HepG2 (cell line): Measurements from ENCODE around the gene P2RY11. TPM values are rescaled to one million over a fixed set of nuclear protein-coding genes. Genes with fewer than 3 reads are reported as not detected.

Experiments
- AGO1 ChIP-seq: fragments of 200-400 bp; formaldehyde crosslinking; IDR thresholded peaks from 2 replicates; pipeline ENCODE4 v1.6.1; 2017; ENCODE audit warnings: mild to moderate bottlenecking, low read depth, low read length, moderate library complexity; ENCODE audit not compliant: poor library complexity, severe bottlenecking
- ATF3 ChIP-seq: sonication (generic); formaldehyde crosslinking; IDR thresholded peaks from 2 replicates; pipeline ENCODE4 v1.4.0; 2020; ENCODE audit warnings: missing genetic modification reagents
- CREBL2 ChIP-seq: sonication (generic); formaldehyde crosslinking; IDR thresholded peaks from 2 replicates; pipeline ENCODE4 v1.8.1; 2023; ENCODE audit warnings: missing genetic modification reagents, mild to moderate bottlenecking, borderline replicate concordance
- ETV6 ChIP-seq: sonication (generic); formaldehyde crosslinking; conservative IDR thresholded peaks from 2 replicates; pipeline ENCODE4 v1.4.0; 2020; ENCODE audit warnings: missing genetic modification reagents
- HMG20A ChIP-seq: IDR thresholded peaks from 2 replicates; pipeline ENCODE4 v1.6.1; 2016; ENCODE audit warnings: borderline replicate concordance
- IRF1 ChIP-seq: sonication (generic); formaldehyde crosslinking; IDR thresholded peaks from 2 replicates; pipeline ENCODE4 v1.4.0; 2020; ENCODE audit warnings: low read depth, mild to moderate bottlenecking, missing genetic modification reagents
- IRF2 ChIP-seq: IDR thresholded peaks from 2 replicates; pipeline ENCODE4 v1.6.1; 2018; ENCODE audit warnings: missing genetic modification reagents, missing compliant biosample characterization
- KLF13 ChIP-seq: sonication (generic); formaldehyde crosslinking; IDR thresholded peaks from 2 replicates; pipeline ENCODE4 v1.4.0; 2020; ENCODE audit warnings: mild to moderate bottlenecking, missing genetic modification reagents
- KLF6 ChIP-seq: IDR thresholded peaks from 2 replicates; pipeline ENCODE4 v1.8.0; 2016; ENCODE audit warnings: missing biosample characterization, missing genetic modification reagents
- MTA1 ChIP-seq: sonication (generic); formaldehyde crosslinking; IDR thresholded peaks from 2 replicates; pipeline ENCODE4 v1.4.0; 2020; ENCODE audit warnings: missing genetic modification reagents, mild to moderate bottlenecking, borderline replicate concordance
- NFKB2 ChIP-seq: sonication (generic); formaldehyde crosslinking; IDR thresholded peaks from 2 replicates; pipeline ENCODE4 v1.4.0; 2020; ENCODE audit warnings: missing genetic modification reagents, borderline replicate concordance
- PHB2 ChIP-seq: fragments of 450-650 bp; IDR thresholded peaks from 2 replicates; pipeline ENCODE4 v1.6.1; 2018; ENCODE audit not compliant: partially characterized antibody
- POLR2G ChIP-seq: fragments of 200-400 bp; formaldehyde crosslinking; IDR thresholded peaks from 2 replicates; pipeline ENCODE4 v1.6.1; 2018; ENCODE audit warnings: mild to moderate bottlenecking, low read depth, low read length, moderate library complexity
- SNAPC4 ChIP-seq: sonication (generic); formaldehyde crosslinking; IDR thresholded peaks from 2 replicates; pipeline ENCODE4 v1.4.0; 2020; ENCODE audit warnings: mild to moderate bottlenecking, missing genetic modification reagents
- ZC3H4 ChIP-seq: sonication (generic); formaldehyde crosslinking; IDR thresholded peaks from 2 replicates; pipeline ENCODE4 v1.4.0; 2020; ENCODE audit warnings: missing genetic modification reagents, borderline replicate concordance
- ZFP82 ChIP-seq: sonication (generic); formaldehyde crosslinking; IDR thresholded peaks from 2 replicates; pipeline ENCODE4 v1.5.1; 2020; ENCODE audit warnings: mild to moderate bottlenecking, missing genetic modification reagents, borderline replicate concordance
- ZFP90 ChIP-seq: sonication (generic); formaldehyde crosslinking; IDR thresholded peaks from 2 replicates; pipeline ENCODE4 v1.8.0; 2022; ENCODE audit warnings: missing genetic modification reagents, mild to moderate bottlenecking, inconsistent platforms, borderline replicate concordance
- ZMAT3 ChIP-seq: sonication (generic); formaldehyde crosslinking; conservative IDR thresholded peaks from 2 replicates; pipeline ENCODE4 v1.7.0; 2021; ENCODE audit warnings: missing genetic modification reagents
- ZMYM2 ChIP-seq: sonication (generic); formaldehyde crosslinking; IDR thresholded peaks from 2 replicates; pipeline ENCODE4 v1.8.0; 2022; ENCODE audit warnings: mild to moderate bottlenecking, missing genetic modification reagents
- ZNF30 ChIP-seq: sonication (generic); formaldehyde crosslinking; IDR thresholded peaks from 2 replicates; pipeline ENCODE4 v1.5.0; 2020; ENCODE audit warnings: mild to moderate bottlenecking, missing genetic modification reagents
- ZNF510 ChIP-seq: sonication (generic); formaldehyde crosslinking; IDR thresholded peaks from 2 replicates; pipeline ENCODE4 v1.4.0; 2020; ENCODE audit warnings: low read depth, mild to moderate bottlenecking, missing genetic modification reagents
- ZNF670 ChIP-seq: sonication (generic); formaldehyde crosslinking; IDR thresholded peaks from 2 replicates; pipeline ENCODE4 v1.8.0; 2022; ENCODE audit warnings: mild to moderate bottlenecking, missing genetic modification reagents, borderline replicate concordance
- ZSCAN31 ChIP-seq: sonication (generic); formaldehyde crosslinking; IDR thresholded peaks from 2 replicates; pipeline ENCODE4 v1.5.0; 2020; ENCODE audit warnings: low read depth, mild to moderate bottlenecking, missing genetic modification reagents
- polyA plus RNA-seq, 8 experiments: library from polyadenylated mRNA; depleted of rRNA in 3 of 8; stranded (reverse) in 7 of 8; unstranded in 1 of 8; fragments of >200 nt; fragmentation: Illumina TruSeq in 4 of 8; extraction: Trizol in 4 of 8; gene quantifications; 2 replicates each; pipeline versions ENCODE4 v1.2.1 to v1.2.3, GENCODE V29; 2011 to 2016; ENCODE audit warnings: low read depth in 4 of 8, missing spikeins in 1 of 8, mixed read lengths in 1 of 8; ENCODE audit not compliant: insufficient read depth in 1 of 8
- total RNA-seq, 5 experiments: library from RNA; depleted of rRNA; stranded (reverse); fragments of >200 nt; fragmentation: Illumina TruSeq; extraction: Trizol; gene quantifications; 2 replicates each; pipeline ENCODE4 v1.2.3, GENCODE V29; 2016; ENCODE audit warnings: low read depth in 1 of 5

P2RY11 gene
- total and polyA plus RNA-seq, 2 of the 13 experiments (the other 11 are each of a cell fraction or from before 2014, with no cell fraction given), result 4.0 to 7.8 TPM

GRCh38 chr19:10085641-10086590 lies 25.6 kb upstream of the P2RY11 start, which contains the start of gene SHFL (continued):
- peak; percentile 69; the same call in 1 of the 2 replicates for TF ChIP-seq POLR2G
- TF ChIP-seq HMG20A (CRISPR knock-in tag), result no peak
- 0 out of 2 replicates have a peak, but pooled peaks have one; percentile 23 for TF ChIP-seq SNAPC4 (CRISPR knock-in tag)
- no peak for TF ChIP-seq ZFP90 (CRISPR knock-in tag)
- TF ChIP-seq ZMAT3, result no peak
- no peak for TF ChIP-seq ZC3H4 (CRISPR knock-in tag)
- no peak for TF ChIP-seq ZNF30
- no peak for TF ChIP-seq PHB2
- TF ChIP-seq KLF13, result no peak
- peak; percentile 40; the same call in 1 of the 2 replicates for TF ChIP-seq NFKB2 (CRISPR knock-in tag)
- peak; percentile 24; the same call in 1 of the 2 replicates for TF ChIP-seq CREBL2
- peak; percentile 10; the same call in 1 of the 2 replicates for TF ChIP-seq ZNF670 (CRISPR knock-in tag)
- peak; percentile 100 for TF ChIP-seq IRF2
- peak; percentile 79; the same call in 1 of the 2 replicates for TF ChIP-seq MTA1 (CRISPR knock-in tag)
- peak; percentile 17; the same call in 1 of the 2 replicates for TF ChIP-seq ATF3
- TF ChIP-seq ZNF510 (CRISPR knock-in tag), result no peak
- TF ChIP-seq KLF6, result peak; percentile 60; the same call in 1 of the 2 replicates
- TF ChIP-seq IRF1, result peak; percentile 99
- peak; percentile 57; the same call in 1 of the 2 replicates for TF ChIP-seq ZFP82 (CRISPR knock-in tag)
- TF ChIP-seq ZSCAN31, result peak; percentile 36; the same call in 1 of the 2 replicates
- peak; percentile 24 for TF ChIP-seq AGO1
- TF ChIP-seq ETV6 (CRISPR knock-in tag), result peak; percentile 16; the same call in 1 of the 2 replicates
- TF ChIP-seq ZMYM2 (CRISPR knock-in tag), result peak; percentile 77; the same call in 1 of the 2 replicates
